HG03521 (cell line): ENCODE results near the gene ARMC3.
"Not testable (repeated sequence)": the region's sequence is repeated elsewhere in the genome, so short reads cannot be mapped to it uniquely, and the experiment has no call there.

Source experiments
- ATAC-seq: cut with Tn5 transposase; IDR thresholded peaks from one replicate; pipeline ENCODE4 v1.9.1; 2021; ENCODE audit warnings: mild to moderate bottlenecking, moderate library complexity; ENCODE audit not compliant: unreplicated experiment

ARMC3 gene

GRCh38 chr10:22925088-22925487 is 2.8 kb upstream of the ARMC3 start:
- no peak for ATAC-seq

GRCh38 chr10:22927166-22927565 is 687 bp upstream of the ARMC3 start:
- no peak for ATAC-seq

GRCh38 chr10:22929053-22929452 is 1.2 kb downstream of the ARMC3 start:
- not testable (repeated sequence) for ATAC-seq

GRCh38 chr10:22931948-22932347 is 4.1 kb downstream of the ARMC3 start:
- ATAC-seq = no peak

- ATAC-seq = no peak
These were observed 4.9 kb downstream of the ARMC3 start for GRCh38 chr10:22932626-22933370.

- no peak for ATAC-seq
These were observed 6.9 kb downstream of the ARMC3 start for GRCh38 chr10:22934726-22935125.

- ATAC-seq = no peak
These were observed 14.6 kb downstream of the ARMC3 start for GRCh38 chr10:22942437-22942836.

GRCh38 chr10:22945934-22946673 is 18.3 kb downstream of the ARMC3 start:
- ATAC-seq = no peak

GRCh38 chr10:22954970-22955369 is 27.1 kb downstream of the ARMC3 start:
- no peak for ATAC-seq

GRCh38 chr10:22958338-22958737 is 30.5 kb downstream of the ARMC3 start:
- no peak for ATAC-seq

GRCh38 chr10:22959292-22959691 is 31.4 kb downstream of the ARMC3 start:
- no peak for ATAC-seq

- no peak for ATAC-seq
These were observed 32.1 kb downstream of the ARMC3 start for GRCh38 chr10:22959950-22960349.

GRCh38 chr10:22962817-22963216 is 35.0 kb downstream of the ARMC3 start:
- ATAC-seq = no peak

- ATAC-seq = no peak
These were observed 41.9 kb downstream of the ARMC3 start for GRCh38 chr10:22969704-22970103.

- no peak for ATAC-seq
These were observed 48.7 kb downstream of the ARMC3 start for GRCh38 chr10:22976534-22976933.

GRCh38 chr10:22977751-22978150 is 49.9 kb downstream of the ARMC3 start:
- no peak for ATAC-seq

GRCh38 chr10:22978287-22978686 is 50.4 kb downstream of the ARMC3 start:
- ATAC-seq = no peak

GRCh38 chr10:22978918-22979317 is 51.1 kb downstream of the ARMC3 start:
- ATAC-seq = no peak

- ATAC-seq = no peak
These were observed 53.0 kb downstream of the ARMC3 start for GRCh38 chr10:22980822-22981221.

- ATAC-seq = no peak
These were observed 56.2 kb downstream of the ARMC3 start for GRCh38 chr10:22984066-22984465.

GRCh38 chr10:22986771-22987542 is 59.1 kb downstream of the ARMC3 start:
- ATAC-seq = no peak
